NCI-H2081 (cell line): ENCODE results near the gene INTS2.
A peak's percentile ranks its signal among the peaks of the same experiment; 100 is the strongest.
"Not testable (repeated sequence)": the region's sequence is repeated elsewhere in the genome, so short reads cannot be mapped to it uniquely, and the experiment has no call there.

ENCODE experiments used
- DNase-seq, 2 experiments: peaks; one replicate each; lab custom pipeline; 2025; lab: John Stamatoyannopoulos, UW

INTS2 gene

DNA sequence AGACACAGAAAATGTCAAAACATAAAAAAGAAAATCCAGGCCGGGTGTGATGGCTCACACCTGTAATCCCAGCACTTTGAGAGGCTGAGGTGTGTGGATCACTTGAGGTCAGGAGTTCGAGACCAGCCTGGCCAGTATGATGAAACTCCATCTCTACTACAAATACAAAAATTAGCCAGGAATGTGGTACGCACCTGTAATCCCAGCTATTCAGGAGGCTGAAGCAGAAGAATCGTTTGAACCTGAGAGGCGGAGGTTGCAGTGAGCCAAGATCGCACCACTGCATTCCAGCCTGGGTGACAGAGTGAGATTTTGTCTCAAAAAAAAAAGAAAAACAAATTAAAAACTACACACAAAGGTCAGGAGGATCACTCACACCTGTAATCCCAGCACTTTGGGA, 40.0 kb downstream of the INTS2 start:
- DNase-seq, result not testable (repeated sequence)

- not testable (repeated sequence) for DNase-seq
Measured at GRCh38 chr17:61885865-61886264, 41.9 kb downstream of the INTS2 start.

- DNase-seq, result no peak
Measured at GRCh38 chr17:61884864-61885263, 42.9 kb downstream of the INTS2 start.

DNA sequence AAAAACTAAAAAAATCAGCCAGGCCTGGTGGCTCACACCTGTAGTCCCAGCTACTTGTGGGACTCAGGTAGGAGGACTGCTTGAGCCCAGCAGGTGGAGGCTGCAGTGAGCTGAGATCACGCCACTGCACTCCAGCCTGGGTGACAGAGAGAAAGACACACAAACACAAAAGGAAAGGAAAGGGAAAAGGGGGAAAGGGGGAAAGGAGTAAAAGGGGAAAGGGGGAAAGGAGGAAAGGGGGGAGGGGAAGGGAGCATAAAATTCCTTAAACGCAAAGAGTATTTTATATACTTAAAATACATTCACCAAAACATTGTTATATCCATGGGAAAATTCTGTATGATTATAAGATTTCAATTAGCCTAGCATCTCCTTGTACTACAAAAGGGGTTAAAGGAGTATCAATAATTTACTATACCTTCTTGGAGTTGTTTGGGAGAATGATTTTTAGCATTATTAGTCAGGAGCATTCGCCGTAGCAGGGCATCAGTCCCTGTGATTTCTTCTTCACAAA, 47.1 kb downstream of the INTS2 start:
- no peak for DNase-seq

DNA sequence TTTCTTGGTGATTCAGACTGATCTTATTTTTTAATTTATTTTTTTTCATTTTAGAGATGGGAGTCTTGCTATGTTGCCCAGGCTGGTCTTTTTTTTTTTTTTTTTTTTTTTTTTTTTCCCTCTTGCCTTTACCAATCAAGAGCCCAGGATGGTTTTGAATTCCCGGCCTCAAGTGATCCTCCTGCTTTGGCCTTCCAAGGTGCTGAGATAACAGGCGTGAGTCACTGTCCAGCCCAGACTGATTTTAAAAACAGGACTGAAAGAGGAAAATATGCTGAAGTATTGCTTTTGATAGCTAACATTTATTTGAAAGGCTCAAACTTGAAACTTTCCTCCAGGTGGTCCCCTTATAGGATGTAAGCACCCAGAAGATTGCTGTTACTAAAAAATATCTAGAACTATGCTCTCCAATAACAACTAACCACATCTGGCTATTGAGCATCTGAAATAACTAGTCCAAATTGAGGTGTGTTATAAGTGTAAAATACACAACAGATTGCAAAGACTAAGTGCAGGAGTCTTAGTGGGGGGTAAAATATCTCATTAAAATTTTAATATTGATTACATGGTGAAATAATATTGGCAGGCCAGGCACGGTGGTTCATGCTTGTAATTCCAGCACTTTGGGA, 48.7 kb downstream of the INTS2 start:
- DNase-seq, result no peak

DNA sequence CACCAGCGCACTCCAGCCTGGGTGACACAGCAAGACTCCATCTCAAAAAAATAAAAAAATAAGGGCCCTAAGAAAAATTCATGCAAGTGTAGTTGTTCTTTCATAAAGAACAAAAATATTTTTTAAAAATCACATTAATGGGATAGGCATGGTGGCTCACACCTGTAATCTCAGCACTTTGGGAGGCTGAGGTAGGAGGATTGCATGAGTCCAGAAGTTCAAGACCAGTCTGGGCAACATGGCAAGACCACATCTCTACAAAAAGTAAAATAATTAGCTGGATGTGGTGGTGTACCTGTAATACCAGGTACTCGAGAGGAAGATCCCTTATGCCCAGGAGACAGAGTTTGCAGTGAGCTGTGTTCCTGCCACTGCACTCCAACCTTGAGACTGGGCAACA, 49.3 kb downstream of the INTS2 start:
- DNase-seq, result no peak

GRCh38 chr17:61877837-61878236, 49.9 kb downstream of the INTS2 start:
- no peak for DNase-seq

GRCh38 chr17:61875804-61876203, 52.0 kb downstream of the INTS2 start:
- DNase-seq, result no peak

GRCh38 chr17:61875285-61875684, 52.5 kb downstream of the INTS2 start:
- DNase-seq, result no peak

DNA sequence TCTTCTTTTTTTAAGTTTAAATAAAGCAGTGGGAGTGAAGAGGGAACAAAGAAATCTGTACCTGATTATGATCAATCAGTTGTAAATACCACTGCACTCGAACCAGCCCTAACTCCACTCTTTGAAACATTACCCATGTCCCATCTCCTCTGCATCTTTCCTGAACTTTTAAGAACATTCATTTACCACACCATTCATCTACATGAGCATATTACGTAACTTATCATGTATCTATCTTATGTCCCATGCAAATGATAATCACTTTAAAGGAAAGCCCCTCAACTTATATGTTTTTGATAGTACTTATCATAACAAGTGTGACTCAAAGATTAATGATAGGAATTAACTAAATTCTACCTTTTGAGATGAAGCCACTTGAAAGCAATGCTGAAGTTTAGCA, 53.7 kb downstream of the INTS2 start:
- DNase-seq, result no peak

GRCh38 chr17:61872099-61872498, 55.7 kb downstream of the INTS2 start:
- no peak for DNase-seq

GRCh38 chr17:61869138-61869537, 58.6 kb downstream of the INTS2 start:
- no peak for DNase-seq

DNA sequence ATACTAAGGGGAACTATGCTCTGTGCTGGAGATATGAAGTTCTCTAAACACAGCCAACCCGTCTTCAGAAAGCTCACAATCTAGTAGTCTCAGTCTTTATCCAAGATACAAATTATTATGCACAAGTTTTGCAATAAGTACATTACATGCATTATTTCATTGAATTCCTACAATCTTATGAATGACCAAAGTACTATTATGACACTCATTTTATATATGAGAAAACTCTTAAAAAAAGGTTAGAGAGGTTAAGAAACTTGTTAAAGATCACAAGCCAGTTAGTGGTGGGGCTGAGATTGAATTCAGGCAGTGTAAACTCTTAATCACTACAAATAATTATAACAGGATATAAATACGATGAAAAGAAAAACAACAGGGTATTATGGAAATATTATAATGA, 59.7 kb downstream of the INTS2 start:
- no peak for DNase-seq

GRCh38 chr17:61867033-61867432, 60.7 kb downstream of the INTS2 start:
- DNase-seq, result no peak

DNA sequence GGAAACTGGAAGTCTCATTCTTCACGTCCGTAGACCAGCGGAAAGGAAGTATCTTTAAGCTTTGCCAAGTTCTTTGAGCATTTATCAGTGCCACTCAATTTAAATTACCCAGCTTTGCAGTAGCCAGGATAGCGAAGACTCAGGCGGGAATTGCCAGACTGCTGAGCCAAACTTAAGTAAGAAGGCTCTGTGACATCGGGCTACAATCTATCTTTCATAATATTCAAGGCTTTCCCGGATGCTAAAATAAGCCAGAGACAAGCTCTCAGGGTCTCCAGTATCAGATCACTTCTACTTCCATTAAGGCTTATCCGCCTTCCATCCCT, 64.0 kb downstream of the INTS2 start:
- DNase-seq, result no peak

DNA sequence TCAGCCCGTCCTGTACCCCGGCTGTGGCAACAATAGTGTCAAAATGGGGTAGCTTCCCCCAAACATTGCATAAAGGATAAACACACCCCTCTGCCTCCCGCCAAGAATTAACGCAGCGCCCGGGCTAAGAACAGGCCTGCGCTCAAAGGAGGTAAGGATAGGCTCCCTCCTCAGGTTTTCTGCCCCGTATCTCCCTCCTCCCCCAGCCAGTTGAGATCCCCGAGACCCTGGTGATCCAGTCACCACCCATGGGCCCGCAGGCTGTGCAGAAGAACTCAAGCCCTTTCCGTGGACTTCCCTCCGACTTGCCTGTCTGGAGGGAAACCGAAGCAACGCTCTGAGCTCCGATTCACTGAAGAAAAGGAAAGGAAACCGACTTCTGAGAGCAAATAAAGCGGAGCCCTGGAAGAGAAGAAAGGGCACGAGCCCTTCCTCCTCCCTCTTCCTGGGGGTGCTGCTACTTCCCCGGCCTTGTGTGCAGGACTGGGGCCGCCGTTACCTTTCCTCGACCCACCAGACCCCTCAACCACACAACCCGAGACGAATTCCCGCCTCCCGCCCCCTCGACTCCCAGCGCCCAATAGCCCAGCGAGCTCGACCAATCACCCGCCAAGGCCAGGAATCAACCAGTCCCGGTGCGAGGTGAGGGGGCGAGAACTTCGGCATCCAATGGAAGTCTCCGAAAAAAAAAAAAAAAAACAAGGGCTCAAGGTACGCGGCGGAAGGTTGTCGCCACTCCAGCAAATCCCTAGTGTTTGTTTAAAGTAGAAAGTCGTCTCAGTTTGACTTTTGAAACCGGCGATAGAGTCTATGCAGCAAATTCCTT, 64.6 kb downstream of the INTS2 start, which contains the start of gene BRIP1:
TSS of gene BRIP1 (minus strand) at position 554 of the 826 bp plus-strand sequence. CDS start 1,989 bp downstream, outside the sequence.
- DNase-seq, result peak; percentile 96 to 98

GRCh38 chr17:61862105-61862574, 65.6 kb downstream of the INTS2 start:
- no peak for DNase-seq

- DNase-seq, result not testable (repeated sequence)
Measured at GRCh38 chr17:61860397-61860796, 67.4 kb downstream of the INTS2 start.

- DNase-seq, result no peak
Measured at GRCh38 chr17:61856035-61856434, 71.7 kb downstream of the INTS2 start.

- no peak for DNase-seq
Measured at GRCh38 chr17:61852857-61853256, 74.9 kb downstream of the INTS2 start.

GRCh38 chr17:61849674-61850073, 78.1 kb downstream of the INTS2 start:
- no peak for DNase-seq

GRCh38 chr17:61848896-61849295, 78.9 kb downstream of the INTS2 start:
- DNase-seq, result no peak

GRCh38 chr17:61848247-61848646, 79.5 kb downstream of the INTS2 start:
- no peak for DNase-seq
